AG09319 (cell line): Measurements from ENCODE around the gene RHOT2.
A peak's percentile ranks its signal among the peaks of the same experiment; 100 is the strongest.

Source experiments
- DNase-seq: peaks from one replicate; pipeline ENCODE4 v3.0.0-alpha.2; 2010; ENCODE audit warnings: low read depth; ENCODE audit errors: extremely low read depth
- CTCF ChIP-seq: IDR thresholded peaks from 2 replicates; pipeline ENCODE4 v1.5.1; 2011; ENCODE audit warnings: low read depth, mild to moderate bottlenecking, inconsistent platforms, low read length, moderate library complexity

Gene RHOT2

GRCh38 chr16:717450-718245 is 49.7 kb downstream of the RHOT2 start:
- DNase-seq, result no peak
- TF ChIP-seq CTCF, result no peak

- no peak for DNase-seq
These were observed 50.5 kb downstream of the RHOT2 start for GRCh38 chr16:718389-718788.

DNA sequence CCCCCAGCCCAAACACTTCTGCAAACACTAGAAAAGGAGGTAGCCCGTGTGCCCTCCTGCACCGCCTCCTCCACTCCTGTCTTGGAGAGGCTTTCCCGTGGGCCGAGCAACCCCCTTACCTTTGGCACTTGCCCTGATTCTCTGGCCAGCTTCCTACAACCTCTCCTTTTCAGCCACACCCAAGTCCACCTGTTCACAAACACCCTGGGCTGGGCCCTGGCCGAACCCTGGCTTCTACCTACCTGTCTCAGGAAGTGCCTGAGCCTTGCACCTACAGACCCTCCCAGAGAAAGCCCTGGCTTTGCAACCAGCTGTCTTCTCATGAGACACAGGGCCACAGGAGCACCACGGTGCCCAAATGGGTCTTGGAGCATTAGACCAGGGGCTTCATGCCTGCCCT is 51.0 kb downstream of the RHOT2 start:
- TF ChIP-seq CTCF, result no peak
- no peak for DNase-seq

More at GRCh38 chr16:718389-718788, 50.5 kb downstream of the RHOT2 start:
- no peak for TF ChIP-seq CTCF

DNA sequence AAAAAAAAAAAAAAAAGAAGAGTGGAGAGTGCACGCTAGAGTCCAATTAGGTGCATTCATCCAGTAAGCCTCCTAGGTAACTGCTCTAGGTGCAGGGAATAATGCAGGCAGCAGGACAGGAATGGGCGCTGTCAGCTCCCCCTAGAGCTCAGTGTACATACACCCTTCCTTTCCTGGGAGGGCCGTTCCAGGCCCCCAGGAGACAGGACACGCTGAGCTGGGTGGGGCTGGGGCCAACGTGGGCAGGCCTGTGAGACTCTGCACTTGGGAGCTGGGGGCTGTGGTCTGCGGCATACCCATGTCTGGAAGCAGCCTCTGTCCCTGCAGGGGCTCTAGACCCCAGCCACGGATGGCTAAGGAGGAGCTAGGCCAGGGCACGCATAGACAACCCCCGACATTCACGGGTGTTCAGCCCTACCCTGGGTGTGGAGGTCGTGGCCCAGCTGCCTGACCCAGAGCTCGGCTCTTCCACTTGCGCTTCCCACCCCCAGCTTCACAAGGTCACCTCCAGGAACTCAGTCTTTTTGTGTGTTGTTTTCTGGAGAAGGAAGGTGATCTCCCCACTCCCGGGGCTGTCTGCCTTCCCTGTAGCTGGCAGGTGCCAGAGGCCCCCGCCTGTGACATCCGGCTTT is 52.0 kb downstream of the RHOT2 start:
- DNase-seq, result no peak
- peak; percentile 17 for TF ChIP-seq CTCF

DNA sequence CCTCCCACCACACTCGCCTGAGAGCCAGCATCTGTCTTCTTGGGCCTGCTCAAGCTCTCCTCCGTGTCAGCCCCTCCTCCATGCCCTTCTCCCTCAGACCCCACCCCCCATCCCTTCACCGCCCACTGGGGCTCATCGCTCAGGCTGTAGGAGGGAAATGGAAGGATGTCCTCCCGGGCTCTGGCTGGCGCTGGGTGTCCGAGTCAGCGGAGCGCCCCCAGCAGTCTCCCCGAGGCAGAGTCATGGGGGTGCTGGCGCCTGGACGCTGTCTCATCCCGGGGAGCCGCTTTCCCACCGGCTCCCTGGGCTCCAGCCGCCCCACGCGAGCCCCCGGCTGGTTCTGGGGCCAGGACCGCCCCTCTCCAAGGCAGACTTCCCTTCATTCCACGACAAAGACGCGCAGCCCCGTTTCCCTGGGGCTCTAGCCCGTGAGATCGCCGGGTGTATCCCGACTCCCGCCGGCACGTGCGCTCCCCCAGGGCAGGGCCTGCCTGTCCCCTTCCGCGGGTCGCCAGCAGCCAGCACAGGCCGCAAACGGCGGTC is 52.6 kb downstream of the RHOT2 start:
- peak; percentile 21 for TF ChIP-seq CTCF
- DNase-seq, result no peak

DNA sequence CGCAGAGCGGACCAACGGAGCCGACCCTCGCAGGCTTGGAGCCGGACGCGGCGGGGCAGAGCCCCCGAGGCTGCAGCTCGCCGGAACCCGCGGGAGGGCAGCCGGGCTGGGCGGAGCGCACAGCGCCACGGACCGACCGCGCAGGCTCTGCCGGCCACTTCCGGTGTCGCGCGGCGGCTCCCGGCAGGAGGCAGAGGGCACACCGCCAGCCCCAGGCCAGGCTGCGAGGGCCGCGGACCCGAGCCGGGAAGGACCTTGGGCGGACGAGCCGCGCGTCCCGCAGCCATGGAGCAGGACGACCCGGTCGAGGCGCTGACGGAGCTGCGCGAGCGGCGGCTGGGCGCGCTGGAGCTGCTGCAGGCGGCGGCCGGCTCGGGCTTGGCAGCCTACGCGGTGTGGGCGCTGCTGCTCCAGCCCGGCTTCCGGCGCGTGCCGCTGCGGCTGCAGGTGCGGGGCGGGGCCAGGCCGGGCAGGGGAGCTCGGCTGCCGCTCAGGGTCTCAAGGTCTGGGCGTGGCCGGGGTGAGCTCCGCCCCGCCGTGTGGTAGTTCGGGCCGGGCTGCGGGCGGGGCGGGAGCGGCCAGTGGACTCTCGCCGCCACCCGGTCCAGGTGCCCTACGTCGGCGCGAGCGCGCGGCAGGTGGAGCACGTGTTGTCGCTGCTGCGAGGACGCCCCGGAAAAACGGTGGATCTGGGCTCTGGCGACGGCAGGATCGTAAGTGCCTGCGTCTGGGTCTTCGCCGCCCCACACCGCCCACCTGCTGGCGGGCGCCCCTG is 53.2 kb downstream of the RHOT2 start, which contains the start of gene ANTKMT:
Gene ANTKMT, plus strand, starts transcription at position 157 of the 775 bp plus-strand sequence. Its CDS starts 129 bp downstream, at position 286.
- no peak for DNase-seq
- no peak for TF ChIP-seq CTCF
